Measurements from ENCODE around the gene SLC9A8.
"Not testable (repeated sequence)": the region's sequence is repeated elsewhere in the genome, so short reads cannot be mapped to it uniquely, and the experiment has no call there.

GRCh38 chr20:49805224-49805876 lies 7.3 kb upstream of the SLC9A8 start:
- TF ChIP-seq POLR2A (IDR thresholded peaks at IDR 0.05), result not testable (repeated sequence)
- TF ChIP-seq, protein P1, sequence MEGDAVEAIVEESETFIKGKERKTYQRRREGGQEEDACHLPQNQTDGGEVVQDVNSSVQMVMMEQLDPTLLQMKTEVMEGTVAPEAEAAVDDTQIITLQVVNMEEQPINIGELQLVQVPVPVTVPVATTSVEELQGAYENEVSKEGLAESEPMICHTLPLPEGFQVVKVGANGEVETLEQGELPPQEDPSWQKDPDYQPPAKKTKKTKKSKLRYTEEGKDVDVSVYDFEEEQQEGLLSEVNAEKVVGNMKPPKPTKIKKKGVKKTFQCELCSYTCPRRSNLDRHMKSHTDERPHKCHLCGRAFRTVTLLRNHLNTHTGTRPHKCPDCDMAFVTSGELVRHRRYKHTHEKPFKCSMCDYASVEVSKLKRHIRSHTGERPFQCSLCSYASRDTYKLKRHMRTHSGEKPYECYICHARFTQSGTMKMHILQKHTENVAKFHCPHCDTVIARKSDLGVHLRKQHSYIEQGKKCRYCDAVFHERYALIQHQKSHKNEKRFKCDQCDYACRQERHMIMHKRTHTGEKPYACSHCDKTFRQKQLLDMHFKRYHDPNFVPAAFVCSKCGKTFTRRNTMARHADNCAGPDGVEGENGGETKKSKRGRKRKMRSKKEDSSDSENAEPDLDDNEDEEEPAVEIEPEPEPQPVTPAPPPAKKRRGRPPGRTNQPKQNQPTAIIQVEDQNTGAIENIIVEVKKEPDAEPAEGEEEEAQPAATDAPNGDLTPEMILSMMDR (IDR thresholded peaks at IDR 0.05), result not testable (repeated sequence)
